Measurements from ENCODE around the gene ANKLE1. TPM values are rescaled to one million over a fixed set of nuclear protein-coding genes. Genes with fewer than 3 reads are reported as not detected.
"Not testable (repeated sequence)": the region's sequence is repeated elsewhere in the genome, so short reads cannot be mapped to it uniquely, and the experiment has no call there.

Gene ANKLE1
- total RNA-seq, 2 donors from 2014 or later: 4.6 to 9.9 TPM

- Histone ChIP-seq H3K36me3 (ENCODE audit: control insufficient read depth, insufficient read depth, low read length) (peaks cover 20% of the 10 kb centered on the region), H3K4me1 (ENCODE audit: control insufficient read depth, insufficient read depth, low read length) (no peaks in the 10 kb centered on the region), H3K27me3 (ENCODE audit: control insufficient read depth, insufficient read depth, low read length, poor library complexity, severe bottlenecking) (no peaks in the 10 kb centered on the region), H3K9ac (ENCODE audit: extremely low read depth, low read length, poor library complexity, severe bottlenecking) (no peak overlapping the region), H3K4me3 (ENCODE audit: low read length) (no peak overlapping the region), H3K27ac (ENCODE audit: low read depth, low read length) (no peak overlapping the region), H3K9me3 (ENCODE audit: control insufficient read depth, low read length) (peaks cover 10% of the 10 kb centered on the region)
- H3K36me3 Mint-ChIP-seq (ENCODE audit: low read depth): peaks cover 18% of the 10 kb centered on the region
- no peak for TF ChIP-seq CTCF (conservative IDR thresholded peaks at IDR 0.05)
- no peaks in the 10 kb centered on the region for H3K4me1 Mint-ChIP-seq
- peaks cover 13% of the 10 kb centered on the region for H3K9me3 Mint-ChIP-seq
- no peak for DNase-seq
- 92% methylated on average over 14 of the region's 14 CpGs for WGBS, 2 experiments (ENCODE audit: insufficient coverage in 1 of 2, insufficient read length in 1 of 2)
- no peak overlapping the region for H3K4me3 Mint-ChIP-seq
- no peak overlapping the region for H3K27ac Mint-ChIP-seq
- H3K27me3 Mint-ChIP-seq (ENCODE audit: insufficient read depth): no peaks in the 10 kb centered on the region
These were observed 11.9 kb downstream of the ANKLE1 start for GRCh38 chr19:17293605-17294004.

- Histone ChIP-seq H3K4me3 (ENCODE audit: low read length) (no peak overlapping the region), H3K4me1 (ENCODE audit: control insufficient read depth, insufficient read depth, low read length) (no peaks in the 10 kb centered on the region), H3K36me3 (ENCODE audit: control insufficient read depth, insufficient read depth, low read length) (peaks cover 20% of the 10 kb centered on the region), H3K27ac (ENCODE audit: low read depth, low read length) (no peak overlapping the region), H3K9me3 (ENCODE audit: control insufficient read depth, low read length) (peaks cover 10% of the 10 kb centered on the region), H3K9ac (ENCODE audit: extremely low read depth, low read length, poor library complexity, severe bottlenecking) (no peak overlapping the region), H3K27me3 (ENCODE audit: control insufficient read depth, insufficient read depth, low read length, poor library complexity, severe bottlenecking) (no peaks in the 10 kb centered on the region)
- TF ChIP-seq CTCF (conservative IDR thresholded peaks at IDR 0.05): no peak
- H3K4me3 Mint-ChIP-seq: no peak overlapping the region
- H3K4me1 Mint-ChIP-seq: no peaks in the 10 kb centered on the region
- 83 to 85% methylated on average over 35 to 48 of the region's 48 CpGs for WGBS, 2 experiments (ENCODE audit: insufficient coverage in 1 of 2, insufficient read length in 1 of 2)
- H3K9me3 Mint-ChIP-seq: peaks cover 13% of the 10 kb centered on the region
- no peaks in the 10 kb centered on the region for H3K27me3 Mint-ChIP-seq (ENCODE audit: insufficient read depth)
- peaks cover 21% of the 10 kb centered on the region for H3K36me3 Mint-ChIP-seq (ENCODE audit: low read depth)
- no peak overlapping the region for H3K27ac Mint-ChIP-seq
- DNase-seq: peak; percentile 96
These were observed 12.6 kb downstream of the ANKLE1 start for GRCh38 chr19:17294051-17294891.

- WGBS, 2 experiments (ENCODE audit: insufficient coverage in 1 of 2, insufficient read length in 1 of 2): 96 to 98% methylated on average over 6 of the region's 6 CpGs
- H3K4me1 Mint-ChIP-seq; H3K4me3 ChIP-seq (ENCODE audit: low read length); H3K9ac ChIP-seq (ENCODE audit: extremely low read depth, low read length, poor library complexity, severe bottlenecking); DNase-seq; H3K4me1 ChIP-seq (ENCODE audit: control insufficient read depth, insufficient read depth, low read length); H3K4me3 Mint-ChIP-seq; H3K27me3 Mint-ChIP-seq (ENCODE audit: insufficient read depth); H3K27me3 ChIP-seq (ENCODE audit: control insufficient read depth, insufficient read depth, low read length, poor library complexity, severe bottlenecking); H3K27ac Mint-ChIP-seq; H3K27ac ChIP-seq (ENCODE audit: low read depth, low read length): not testable (repeated sequence)
- peaks cover 20% of the 10 kb centered on the region for H3K36me3 ChIP-seq (ENCODE audit: control insufficient read depth, insufficient read depth, low read length)
- H3K9me3 ChIP-seq (ENCODE audit: control insufficient read depth, low read length): peaks cover 10% of the 10 kb centered on the region
- Mint-ChIP-seq H3K9me3 (peaks cover 13% of the 10 kb centered on the region), H3K36me3 (ENCODE audit: low read depth) (peaks cover 24% of the 10 kb centered on the region)
These were observed 13.8 kb downstream of the ANKLE1 start for GRCh38 chr19:17295551-17295950.
